ENCODE measurements around the gene TUSC2. TPM values are rescaled to one million over a fixed set of nuclear protein-coding genes. Genes with fewer than 3 reads are reported as not detected.

The TUSC2 gene
- total and polyA plus RNA-seq, 2 of the 13 experiments (the other 11 are each of a cell fraction or from before 2014, with no cell fraction given), result 36.7 to 39.1 TPM

DNA sequence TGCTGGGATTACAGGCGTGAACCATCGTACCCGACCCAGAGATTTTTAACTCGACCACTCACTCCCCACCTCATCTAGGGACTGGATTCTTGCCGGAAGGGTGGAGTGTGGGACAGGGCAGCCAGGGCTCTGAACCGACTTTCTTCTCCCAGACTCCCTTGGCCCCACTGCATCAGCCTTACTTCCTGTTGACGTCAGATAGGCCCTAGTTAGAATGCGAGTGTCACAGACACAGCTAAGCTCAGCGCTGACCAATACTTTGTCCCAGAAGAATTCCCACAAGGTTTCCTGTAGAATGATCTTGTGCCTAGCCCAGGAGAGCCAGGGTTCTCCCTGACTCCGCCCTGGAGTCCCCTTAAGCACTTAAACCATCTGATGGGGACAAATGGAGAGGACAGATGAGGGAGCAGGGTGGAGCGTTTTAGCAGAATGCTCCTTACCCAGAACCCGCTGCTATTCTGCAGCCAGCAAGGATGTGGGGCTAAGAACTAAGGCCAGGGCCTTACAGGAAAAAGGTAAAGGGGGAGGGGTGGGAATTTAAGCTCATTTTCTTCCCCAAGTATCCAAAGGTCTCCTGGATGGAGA lies 5.8 kb upstream of the TUSC2 start:
- FAIRE-seq (no peak), ATAC-seq (no peak), DNase-seq (ENCODE audit: low spot score) (no peak)
- WGBS (ENCODE audit: low lambda C conversion rate), result 92% methylated on average over 8 of the region's 12 CpGs
- H3K27ac ChIP-seq (ENCODE audit: extremely low read length, insufficient read depth, low read length), result peak overlapping the region; percentile 8
- H3K9ac ChIP-seq (ENCODE audit: insufficient read depth, low read depth, low read length), result peak overlapping the region; percentile 15; the same call in 1 of the 2 replicates
- BruUV-seq (replicated peaks), result no TSS peak
- H3K4me2 ChIP-seq (ENCODE audit: low read depth, low read length), result peak overlapping the region; percentile 97
- in situ Hi-C loops (cut with HindIII; ENCODE audit: extremely low pct_ligation_motif_present, low pct_unique_long_range_greater_than_20kb) (no loop called here), intact Hi-C loops (cut with micrococcal nuclease; ENCODE audit: unreplicated experiment) (no loop called here)
- peaks cover 57% of the 10 kb centered on the region for H3K4me1 ChIP-seq (ENCODE audit: insufficient read depth, low read length)
- H3K36me3 ChIP-seq (replicated peaks in 1 of 2; ENCODE audit: control insufficient read depth in 1 of 2, insufficient read depth in 2 of 2, low read length in 2 of 2), result peaks cover 22 to 39% of the 10 kb centered on the region in 2 experiments
- peaks cover 0 to 2% of the 10 kb centered on the region in 2 experiments; a peak in 1 of 5 replicates for H3K27me3 ChIP-seq (ENCODE audit: control insufficient read depth in 1 of 2, insufficient read depth in 2 of 2, low read length in 2 of 2)
- CTCF ChIA-PET (ENCODE audit: low intra/inter-chr PET ratio, low total read pairs), result no interaction called here
- POLR2A ChIA-PET, result interaction anchor here (4.7 kb wide), 1 partner anchor 10 kb away, joined by 58 read pairs; the partner anchor contains the start of gene HYAL2
- H3K9me3 ChIP-seq (ENCODE audit: low read length), result no peaks in the 10 kb centered on the region
- H3K79me2 ChIP-seq (ENCODE audit: insufficient read depth, low read length), result peaks cover 46% of the 10 kb centered on the region
- TF ChIP-seq MTA3 (CRISPR knock-in tag; IDR thresholded peaks at IDR 0.05) (no peak), ZNF263 (CRISPR knock-in tag; IDR thresholded peaks at IDR 0.05) (no peak), ZNF510 (CRISPR knock-in tag; IDR thresholded peaks at IDR 0.05; ENCODE audit: low read depth) (no peak), ZNF432 (CRISPR knock-in tag; IDR thresholded peaks at IDR 0.05; ENCODE audit: borderline replicate concordance) (no peak)
- H3K4me3 ChIP-seq (replicated peaks in 1 of 3; ENCODE audit: insufficient read depth in 1 of 3, low read depth in 2 of 3, low read length in 3 of 3), result no peak overlapping the region
- H2AFZ ChIP-seq (ENCODE audit: low read length), result no peak overlapping the region
- H4K20me1 ChIP-seq (ENCODE audit: insufficient read depth, low read length), result peaks cover 12% of the 10 kb centered on the region

DNA sequence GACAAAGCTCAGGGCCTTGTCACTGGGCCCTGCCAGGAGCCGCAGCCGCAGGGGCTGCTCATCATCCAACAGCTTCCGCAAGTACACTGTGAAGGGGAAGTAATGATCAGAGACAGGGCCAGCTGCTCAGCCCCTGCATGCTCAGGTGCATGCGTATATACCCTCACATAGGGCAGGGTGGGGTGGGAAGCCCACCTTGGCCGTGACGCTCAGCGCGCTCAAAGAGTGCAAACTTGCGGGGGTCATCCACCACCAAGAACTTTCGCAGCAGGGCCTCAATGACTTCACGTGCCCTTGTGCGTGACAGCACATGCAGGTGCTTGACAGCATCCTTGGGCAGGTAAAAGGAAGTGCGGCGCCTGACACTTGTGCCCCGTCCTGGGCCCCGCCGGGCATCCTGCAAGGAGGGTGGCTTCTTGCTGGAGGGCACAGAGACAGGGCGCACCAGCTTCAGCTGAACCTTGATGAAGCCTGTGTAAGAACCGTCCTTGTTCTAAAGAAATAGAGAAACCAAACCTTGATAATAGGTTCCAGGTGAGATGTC lies 3.4 kb upstream of the TUSC2 start:
- DNase-seq (ENCODE audit: low spot score) (no peak), ATAC-seq (no peak), FAIRE-seq (no peak)
- Histone ChIP-seq H3K4me3 (replicated peaks in 1 of 3; ENCODE audit: insufficient read depth in 1 of 3, low read depth in 2 of 3, low read length in 3 of 3) (no peak overlapping the region), H3K4me1 (ENCODE audit: insufficient read depth, low read length) (peaks cover 58% of the 10 kb centered on the region), H3K4me2 (ENCODE audit: low read depth, low read length) (no peak overlapping the region), H2AFZ (ENCODE audit: low read length) (no peak overlapping the region), H3K79me2 (ENCODE audit: insufficient read depth, low read length) (peaks cover 55% of the 10 kb centered on the region), H3K27ac (ENCODE audit: extremely low read length, insufficient read depth, low read length) (no peak overlapping the region), H3K27me3 (ENCODE audit: control insufficient read depth in 1 of 2, insufficient read depth in 2 of 2, low read length in 2 of 2) (no peaks in the 10 kb centered on the region; a peak in 1 of 5 replicates), H3K9ac (ENCODE audit: insufficient read depth, low read depth, low read length) (no peak overlapping the region), H3K9me3 (ENCODE audit: low read length) (no peaks in the 10 kb centered on the region), H4K20me1 (ENCODE audit: insufficient read depth, low read length) (peaks cover 12% of the 10 kb centered on the region), H3K36me3 (replicated peaks in 1 of 2; ENCODE audit: control insufficient read depth in 1 of 2, insufficient read depth in 2 of 2, low read length in 2 of 2) (peaks cover 22 to 39% of the 10 kb centered on the region in 2 experiments)
- BruUV-seq (replicated peaks), result no TSS peak
- CTCF ChIA-PET (ENCODE audit: low intra/inter-chr PET ratio, low total read pairs), result no interaction called here
- POLR2A ChIA-PET, result no interaction called here
- intact Hi-C loops (cut with micrococcal nuclease; ENCODE audit: unreplicated experiment) (no loop called here), in situ Hi-C loops (cut with HindIII; ENCODE audit: extremely low pct_ligation_motif_present, low pct_unique_long_range_greater_than_20kb) (no loop called here)
- WGBS (ENCODE audit: low lambda C conversion rate), result 98% methylated on average over 13 of the region's 19 CpGs
- TF ChIP-seq, protein P1, sequence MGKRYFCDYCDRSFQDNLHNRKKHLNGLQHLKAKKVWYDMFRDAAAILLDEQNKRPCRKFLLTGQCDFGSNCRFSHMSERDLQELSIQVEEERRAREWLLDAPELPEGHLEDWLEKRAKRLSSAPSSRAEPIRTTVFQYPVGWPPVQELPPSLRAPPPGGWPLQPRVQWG (CRISPR knock-in tag; IDR thresholded peaks at IDR 0.05; ENCODE audit: borderline replicate concordance, low read depth), result no peak
- TF ChIP-seq, protein P2, sequence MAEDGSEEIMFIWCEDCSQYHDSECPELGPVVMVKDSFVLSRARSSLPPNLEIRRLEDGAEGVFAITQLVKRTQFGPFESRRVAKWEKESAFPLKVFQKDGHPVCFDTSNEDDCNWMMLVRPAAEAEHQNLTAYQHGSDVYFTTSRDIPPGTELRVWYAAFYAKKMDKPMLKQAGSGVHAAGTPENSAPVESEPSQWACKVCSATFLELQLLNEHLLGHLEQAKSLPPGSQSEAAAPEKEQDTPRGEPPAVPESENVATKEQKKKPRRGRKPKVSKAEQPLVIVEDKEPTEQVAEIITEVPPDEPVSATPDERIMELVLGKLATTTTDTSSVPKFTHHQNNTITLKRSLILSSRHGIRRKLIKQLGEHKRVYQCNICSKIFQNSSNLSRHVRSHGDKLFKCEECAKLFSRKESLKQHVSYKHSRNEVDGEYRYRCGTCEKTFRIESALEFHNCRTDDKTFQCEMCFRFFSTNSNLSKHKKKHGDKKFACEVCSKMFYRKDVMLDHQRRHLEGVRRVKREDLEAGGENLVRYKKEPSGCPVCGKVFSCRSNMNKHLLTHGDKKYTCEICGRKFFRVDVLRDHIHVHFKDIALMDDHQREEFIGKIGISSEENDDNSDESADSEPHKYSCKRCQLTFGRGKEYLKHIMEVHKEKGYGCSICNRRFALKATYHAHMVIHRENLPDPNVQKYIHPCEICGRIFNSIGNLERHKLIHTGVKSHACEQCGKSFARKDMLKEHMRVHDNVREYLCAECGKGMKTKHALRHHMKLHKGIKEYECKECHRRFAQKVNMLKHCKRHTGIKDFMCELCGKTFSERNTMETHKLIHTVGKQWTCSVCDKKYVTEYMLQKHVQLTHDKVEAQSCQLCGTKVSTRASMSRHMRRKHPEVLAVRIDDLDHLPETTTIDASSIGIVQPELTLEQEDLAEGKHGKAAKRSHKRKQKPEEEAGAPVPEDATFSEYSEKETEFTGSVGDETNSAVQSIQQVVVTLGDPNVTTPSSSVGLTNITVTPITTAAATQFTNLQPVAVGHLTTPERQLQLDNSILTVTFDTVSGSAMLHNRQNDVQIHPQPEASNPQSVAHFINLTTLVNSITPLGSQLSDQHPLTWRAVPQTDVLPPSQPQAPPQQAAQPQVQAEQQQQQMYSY (CRISPR knock-in tag; IDR thresholded peaks at IDR 0.05), result no peak
- TF ChIP-seq CSRNP1 (CRISPR knock-in tag; IDR thresholded peaks at IDR 0.05) (no peak), ZFAT (CRISPR knock-in tag; conservative IDR thresholded peaks at IDR 0.05) (no peak), NR1H2 (CRISPR knock-in tag; IDR thresholded peaks at IDR 0.05; ENCODE audit: borderline replicate concordance, low read depth) (no peak), SAP130 (CRISPR knock-in tag; IDR thresholded peaks at IDR 0.05; ENCODE audit: low read depth) (no peak), GATAD1 (CRISPR knock-in tag; IDR thresholded peaks at IDR 0.05) (no peak)

Measured in HepG2 (cell line).